ENCODE results near the gene HOXC10.

The HOXC10 gene

DNA sequence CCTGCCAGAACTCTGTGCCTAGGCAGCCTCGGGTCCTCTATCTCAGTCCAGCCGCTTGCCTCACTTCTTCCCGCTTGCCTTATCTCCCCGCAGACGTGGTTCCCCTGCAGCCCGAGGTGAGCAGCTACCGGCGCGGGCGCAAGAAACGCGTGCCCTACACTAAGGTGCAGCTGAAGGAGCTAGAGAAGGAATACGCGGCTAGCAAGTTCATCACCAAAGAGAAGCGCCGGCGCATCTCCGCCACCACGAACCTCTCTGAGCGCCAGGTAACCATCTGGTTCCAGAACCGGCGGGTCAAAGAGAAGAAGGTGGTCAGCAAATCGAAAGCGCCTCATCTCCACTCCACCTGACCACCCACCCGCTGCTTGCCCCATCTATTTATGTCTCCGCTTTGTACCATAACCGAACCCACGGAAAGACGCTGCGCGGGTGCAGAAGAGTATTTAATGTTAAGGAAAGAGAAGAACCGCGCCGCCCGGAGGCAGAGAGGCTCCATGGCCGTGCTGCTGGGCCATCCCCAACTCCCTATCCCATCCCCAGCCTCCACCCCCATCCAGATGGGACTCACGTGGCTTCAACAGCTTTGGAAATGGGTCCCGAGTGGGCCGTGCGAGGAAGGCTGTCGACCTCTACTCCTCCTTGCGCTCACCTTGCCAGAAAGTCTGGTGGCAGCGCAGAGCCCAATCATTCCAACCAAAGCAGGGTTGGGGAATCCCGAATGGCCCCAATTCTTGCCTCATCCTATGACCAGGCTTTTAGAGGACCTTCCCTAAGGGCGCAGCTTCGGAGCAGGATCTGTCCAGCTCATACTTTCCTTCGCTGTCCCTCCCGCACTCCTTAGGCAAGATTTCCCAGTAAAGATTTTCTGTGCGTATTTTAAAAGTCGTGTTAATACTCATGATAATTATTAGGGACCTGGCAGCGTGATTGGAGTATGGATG lies 39.8 kb upstream of the HOXC10 start:
- TF ChIP-seq, protein P1, sequence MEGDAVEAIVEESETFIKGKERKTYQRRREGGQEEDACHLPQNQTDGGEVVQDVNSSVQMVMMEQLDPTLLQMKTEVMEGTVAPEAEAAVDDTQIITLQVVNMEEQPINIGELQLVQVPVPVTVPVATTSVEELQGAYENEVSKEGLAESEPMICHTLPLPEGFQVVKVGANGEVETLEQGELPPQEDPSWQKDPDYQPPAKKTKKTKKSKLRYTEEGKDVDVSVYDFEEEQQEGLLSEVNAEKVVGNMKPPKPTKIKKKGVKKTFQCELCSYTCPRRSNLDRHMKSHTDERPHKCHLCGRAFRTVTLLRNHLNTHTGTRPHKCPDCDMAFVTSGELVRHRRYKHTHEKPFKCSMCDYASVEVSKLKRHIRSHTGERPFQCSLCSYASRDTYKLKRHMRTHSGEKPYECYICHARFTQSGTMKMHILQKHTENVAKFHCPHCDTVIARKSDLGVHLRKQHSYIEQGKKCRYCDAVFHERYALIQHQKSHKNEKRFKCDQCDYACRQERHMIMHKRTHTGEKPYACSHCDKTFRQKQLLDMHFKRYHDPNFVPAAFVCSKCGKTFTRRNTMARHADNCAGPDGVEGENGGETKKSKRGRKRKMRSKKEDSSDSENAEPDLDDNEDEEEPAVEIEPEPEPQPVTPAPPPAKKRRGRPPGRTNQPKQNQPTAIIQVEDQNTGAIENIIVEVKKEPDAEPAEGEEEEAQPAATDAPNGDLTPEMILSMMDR (IDR thresholded peaks at IDR 0.05; ENCODE audit: low read depth, low read length): no peak
- H3K4me3 ChIP-seq (ENCODE audit: low read depth, low read length): no peak overlapping the region

DNA sequence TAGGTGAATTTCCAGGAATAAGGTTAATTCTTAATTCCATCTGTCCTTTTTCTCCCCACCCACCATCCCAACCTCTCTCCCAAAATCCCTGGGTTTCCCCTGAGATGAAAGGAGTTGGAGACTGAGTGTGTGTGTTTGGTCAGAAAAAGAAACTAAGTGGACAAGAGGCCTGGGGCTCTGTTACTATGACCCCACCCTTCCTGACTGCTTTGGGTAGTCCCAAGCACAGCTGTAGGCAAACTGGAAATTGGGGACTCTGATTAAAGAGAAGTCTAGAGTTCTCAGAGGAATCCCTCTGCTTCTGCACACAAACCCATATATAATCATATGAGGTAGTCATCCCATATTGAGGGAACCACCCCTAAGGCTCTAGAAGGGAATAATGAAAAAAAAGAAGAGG lies 37.2 kb upstream of the HOXC10 start:
- no peak overlapping the region for H3K4me3 ChIP-seq (ENCODE audit: low read depth, low read length)
- TF ChIP-seq, protein P1 (IDR thresholded peaks at IDR 0.05; ENCODE audit: low read depth, low read length): no peak

DNA sequence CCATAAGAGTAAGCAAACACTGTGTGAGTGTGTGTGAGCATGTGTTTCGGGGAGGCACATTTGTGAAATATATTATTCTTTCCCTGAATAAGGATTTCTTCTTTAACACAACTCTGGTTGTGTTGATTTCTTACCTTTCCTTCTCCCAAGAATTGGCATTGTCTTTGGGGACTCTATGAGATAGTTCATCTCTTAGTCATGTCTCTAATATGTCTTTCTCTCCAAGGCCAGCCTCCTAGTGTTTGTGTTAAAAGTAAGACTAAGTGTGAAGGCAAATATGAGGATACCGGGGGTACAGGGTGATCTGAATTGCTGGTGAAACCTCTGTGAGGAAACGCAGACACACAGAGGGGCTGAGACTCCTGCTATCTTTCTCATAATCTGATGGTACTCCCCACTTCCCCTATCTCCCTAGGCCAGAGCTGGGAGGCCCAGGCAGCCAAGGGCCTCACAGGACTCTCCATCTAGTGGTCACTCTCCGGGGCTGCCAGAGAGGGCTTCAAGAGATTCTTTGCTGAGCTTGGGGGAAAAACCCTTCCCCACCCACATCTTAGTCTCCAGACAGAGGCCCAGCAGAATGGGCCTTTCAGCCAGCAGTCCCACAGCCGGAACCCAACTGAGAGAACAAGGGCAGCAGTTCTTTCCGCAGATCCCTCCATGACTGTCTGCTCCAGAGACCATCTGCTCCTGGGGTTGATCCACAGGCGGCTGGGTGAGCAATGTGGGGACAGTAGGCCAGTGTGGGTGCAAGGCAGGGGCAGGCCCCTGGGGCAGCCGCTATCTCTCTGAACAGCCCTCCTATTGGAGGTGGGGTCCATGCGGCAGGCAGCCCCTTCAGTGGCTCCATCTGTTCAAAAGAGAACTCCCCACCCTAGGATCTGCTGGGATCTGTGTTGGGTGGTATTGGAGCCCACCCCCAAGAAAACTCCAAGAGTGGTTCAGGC lies 36.0 kb upstream of the HOXC10 start:
- H3K4me3 ChIP-seq (ENCODE audit: low read depth, low read length): no peak overlapping the region
- TF ChIP-seq, protein P1 (IDR thresholded peaks at IDR 0.05; ENCODE audit: low read depth, low read length): no peak

DNA sequence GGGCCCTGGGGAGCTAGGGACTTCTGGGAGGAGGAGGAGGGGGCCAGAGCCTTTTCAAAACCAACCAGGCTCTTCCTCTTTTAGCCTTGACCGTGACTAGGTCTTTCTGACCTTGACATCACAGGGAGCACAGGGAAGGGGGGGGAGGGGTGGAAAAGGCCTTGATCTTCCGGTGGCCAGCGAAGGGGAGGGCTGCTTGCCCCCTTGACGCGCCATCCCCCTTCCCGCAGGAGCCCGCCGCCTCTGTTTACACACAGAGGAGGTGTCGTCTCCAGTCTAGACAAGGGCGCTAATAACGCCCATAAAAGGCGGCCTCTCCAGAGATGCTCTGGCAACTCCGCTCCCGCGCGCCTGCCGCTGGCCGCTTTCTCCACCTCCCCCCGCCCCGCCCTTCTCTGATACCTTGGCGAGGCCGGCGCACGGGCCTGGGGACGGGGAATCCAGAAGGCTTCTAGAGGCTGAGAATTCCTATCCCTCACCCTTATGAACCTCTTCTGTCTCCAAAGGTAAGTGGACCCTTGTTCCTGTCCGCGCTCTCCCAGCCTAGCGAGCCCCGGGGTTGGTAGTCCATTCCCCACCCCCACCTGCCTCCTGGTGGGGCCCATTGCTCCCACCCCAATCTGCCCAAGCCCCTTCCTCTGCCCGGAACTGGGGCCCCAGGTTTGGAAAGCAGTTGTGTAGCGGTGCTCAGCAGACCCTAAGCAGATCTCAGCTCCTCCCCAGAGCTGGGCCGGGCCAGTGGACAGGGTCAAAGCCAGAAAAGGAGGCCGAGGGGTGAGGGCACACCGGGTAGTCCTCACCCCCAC lies 35.1 kb upstream of the HOXC10 start:
- TF ChIP-seq, protein P1 (IDR thresholded peaks at IDR 0.05; ENCODE audit: low read depth, low read length): no peak
- no peak overlapping the region for H3K4me3 ChIP-seq (ENCODE audit: low read depth, low read length)

DNA sequence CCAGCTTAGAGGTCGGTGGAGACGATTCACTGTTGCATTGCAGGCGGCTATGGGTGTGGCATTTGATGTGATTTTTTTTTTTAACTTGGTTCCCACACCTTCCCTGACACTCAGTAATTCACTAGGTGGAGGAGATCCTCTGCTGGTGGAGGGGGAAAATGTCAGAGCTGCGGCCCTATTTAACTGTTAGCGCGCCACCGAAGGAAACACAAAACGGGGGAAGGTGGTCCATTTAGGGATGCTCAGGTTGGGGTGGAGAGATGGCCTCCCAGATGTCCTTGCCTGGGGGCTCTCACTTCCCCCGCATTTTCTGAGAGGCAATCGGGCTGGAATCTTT lies 34.5 kb upstream of the HOXC10 start:
- TF ChIP-seq, protein P1 (IDR thresholded peaks at IDR 0.05; ENCODE audit: low read depth, low read length): no peak
- H3K4me3 ChIP-seq (ENCODE audit: low read depth, low read length): no peak overlapping the region

DNA sequence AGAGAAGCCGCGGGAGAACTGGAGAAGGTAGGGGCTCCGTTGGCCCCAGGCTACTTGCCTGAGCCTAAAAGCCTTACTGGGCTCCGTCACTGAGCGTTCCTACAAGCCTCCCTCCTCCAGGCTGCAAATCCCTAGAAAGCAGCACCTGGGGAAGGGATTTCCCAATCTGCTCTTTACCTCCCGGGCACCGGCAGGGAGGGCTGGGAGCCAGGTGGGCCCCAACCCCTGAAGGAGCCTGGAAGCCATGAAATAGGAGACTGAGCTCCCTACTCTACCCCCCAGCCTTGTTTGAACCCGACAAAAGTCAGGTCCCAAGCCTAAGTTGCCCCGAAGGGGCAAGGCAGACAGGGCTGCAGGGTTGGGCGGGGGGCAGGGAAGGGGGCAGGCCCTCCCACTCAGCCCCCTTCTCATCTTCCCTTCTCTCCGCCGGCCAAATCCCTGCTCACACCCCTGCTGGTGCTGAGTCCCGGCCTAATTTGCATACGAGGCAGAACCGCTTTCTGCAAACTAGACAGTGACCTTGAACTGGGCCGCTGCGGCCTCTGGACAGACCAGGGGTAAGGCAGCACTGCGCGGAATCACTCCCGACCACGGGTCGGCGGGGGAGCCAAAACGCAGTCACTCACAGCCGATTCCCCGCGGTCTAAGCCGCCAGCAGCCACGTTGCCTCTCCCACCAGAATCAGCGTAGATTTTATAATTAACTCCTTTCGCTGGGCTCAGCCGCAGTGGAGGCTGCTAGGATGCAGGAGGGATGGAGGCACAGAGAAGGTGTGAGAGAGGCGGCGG lies 34.0 kb upstream of the HOXC10 start:
- TF ChIP-seq, protein P1 (IDR thresholded peaks at IDR 0.05; ENCODE audit: low read depth, low read length): no peak
- no peak overlapping the region for H3K4me3 ChIP-seq (ENCODE audit: low read depth, low read length)
